ENCODE data around the gene CEP89.
"Not testable (repeated sequence)": the region's sequence is repeated elsewhere in the genome, so short reads cannot be mapped to it uniquely, and the experiment has no call there.

Gene CEP89

DNA sequence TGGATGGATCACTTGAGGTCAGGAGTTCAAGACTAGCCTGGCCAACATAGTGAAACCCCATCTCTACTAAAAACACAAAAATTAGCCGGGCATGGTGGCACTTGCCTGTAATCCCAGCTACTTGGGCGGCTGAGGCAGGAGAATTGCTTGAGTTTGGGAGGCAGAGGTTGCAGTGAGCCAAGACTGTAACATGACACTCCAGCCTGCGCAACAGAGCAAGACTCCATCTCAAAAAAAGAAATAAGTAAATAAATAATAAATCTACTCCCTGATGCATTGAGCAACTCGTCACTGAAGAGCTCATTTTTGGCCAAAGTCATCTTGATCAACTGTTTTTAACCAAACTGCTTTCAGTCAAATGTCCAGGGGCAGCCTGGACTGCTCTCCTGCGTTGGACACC is 30.5 kb downstream of the CEP89 start:
- H3K27me3 ChIP-seq (ENCODE audit: low read depth, low read length); H3K9me3 ChIP-seq (ENCODE audit: control insufficient read depth in 1 of 2, low read length in 2 of 2); H3K4me1 ChIP-seq (ENCODE audit: control insufficient read depth in 1 of 2, insufficient read depth in 2 of 2, low read length in 2 of 2); H3K27ac ChIP-seq (ENCODE audit: low read length); H3K4me3 ChIP-seq (ENCODE audit: low read depth in 1 of 2, low read length in 2 of 2): not testable (repeated sequence)
- H3K36me3 ChIP-seq (ENCODE audit: control insufficient read depth in 1 of 2, insufficient read depth in 2 of 2, low read length in 2 of 2) = peaks cover 18 to 66% of the 10 kb centered on the region in 2 donors

- H3K27me3 ChIP-seq (ENCODE audit: low read depth, low read length) = no peaks in the 10 kb centered on the region
- no peak overlapping the region for H3K27ac ChIP-seq (ENCODE audit: low read length)
- no peaks in the 10 kb centered on the region for H3K9me3 ChIP-seq (ENCODE audit: control insufficient read depth in 1 of 2, low read length in 2 of 2)
- peaks cover 9 to 67% of the 10 kb centered on the region in 2 donors for H3K36me3 ChIP-seq (ENCODE audit: control insufficient read depth in 1 of 2, insufficient read depth in 2 of 2, low read length in 2 of 2)
- no peak overlapping the region for H3K4me3 ChIP-seq (ENCODE audit: low read depth in 1 of 2, low read length in 2 of 2)
- H3K4me1 ChIP-seq (ENCODE audit: control insufficient read depth in 1 of 2, insufficient read depth in 2 of 2, low read length in 2 of 2) = no peaks in the 10 kb centered on the region
Observed at GRCh38 chr19:32936065-32936464, 35.7 kb downstream of the CEP89 start.

GRCh38 chr19:32935629-32936028 is 36.1 kb downstream of the CEP89 start:
- Histone ChIP-seq H3K9me3 (ENCODE audit: control insufficient read depth in 1 of 2, low read length in 2 of 2) (no peaks in the 10 kb centered on the region), H3K4me1 (ENCODE audit: control insufficient read depth in 1 of 2, insufficient read depth in 2 of 2, low read length in 2 of 2) (no peaks in the 10 kb centered on the region), H3K27ac (ENCODE audit: low read length) (no peak overlapping the region), H3K4me3 (ENCODE audit: low read depth in 1 of 2, low read length in 2 of 2) (no peak overlapping the region), H3K36me3 (ENCODE audit: control insufficient read depth in 1 of 2, insufficient read depth in 2 of 2, low read length in 2 of 2) (peaks cover 12 to 70% of the 10 kb centered on the region in 2 donors), H3K27me3 (ENCODE audit: low read depth, low read length) (no peaks in the 10 kb centered on the region)

GRCh38 chr19:32933571-32933970 is 38.2 kb downstream of the CEP89 start:
- no peaks in the 10 kb centered on the region for H3K27me3 ChIP-seq (ENCODE audit: low read depth, low read length)
- peaks cover 2% of the 10 kb centered on the region in 2 donors for H3K9me3 ChIP-seq (ENCODE audit: control insufficient read depth in 1 of 2, low read length in 2 of 2)
- H3K4me3 ChIP-seq (ENCODE audit: low read depth in 1 of 2, low read length in 2 of 2) = no peak overlapping the region
- H3K4me1 ChIP-seq (ENCODE audit: control insufficient read depth in 1 of 2, insufficient read depth in 2 of 2, low read length in 2 of 2) = no peaks in the 10 kb centered on the region
- H3K36me3 ChIP-seq (ENCODE audit: control insufficient read depth in 1 of 2, insufficient read depth in 2 of 2, low read length in 2 of 2) = peaks cover 22 to 85% of the 10 kb centered on the region in 2 donors
- H3K27ac ChIP-seq (ENCODE audit: low read length) = no peak overlapping the region

- H3K36me3 ChIP-seq (ENCODE audit: control insufficient read depth in 1 of 2, insufficient read depth in 2 of 2, low read length in 2 of 2) = peaks cover 29 to 70% of the 10 kb centered on the region in 2 donors
- H3K27me3 ChIP-seq (ENCODE audit: low read depth, low read length) = no peaks in the 10 kb centered on the region
- no peaks in the 10 kb centered on the region for H3K4me1 ChIP-seq (ENCODE audit: control insufficient read depth in 1 of 2, insufficient read depth in 2 of 2, low read length in 2 of 2)
- H3K9me3 ChIP-seq (ENCODE audit: control insufficient read depth in 1 of 2, low read length in 2 of 2) = peaks cover 3 to 8% of the 10 kb centered on the region in 2 donors
- no peak overlapping the region for H3K4me3 ChIP-seq (ENCODE audit: low read depth in 1 of 2, low read length in 2 of 2)
- no peak overlapping the region for H3K27ac ChIP-seq (ENCODE audit: low read length)
Observed at GRCh38 chr19:32930567-32930966, 41.2 kb downstream of the CEP89 start.

DNA sequence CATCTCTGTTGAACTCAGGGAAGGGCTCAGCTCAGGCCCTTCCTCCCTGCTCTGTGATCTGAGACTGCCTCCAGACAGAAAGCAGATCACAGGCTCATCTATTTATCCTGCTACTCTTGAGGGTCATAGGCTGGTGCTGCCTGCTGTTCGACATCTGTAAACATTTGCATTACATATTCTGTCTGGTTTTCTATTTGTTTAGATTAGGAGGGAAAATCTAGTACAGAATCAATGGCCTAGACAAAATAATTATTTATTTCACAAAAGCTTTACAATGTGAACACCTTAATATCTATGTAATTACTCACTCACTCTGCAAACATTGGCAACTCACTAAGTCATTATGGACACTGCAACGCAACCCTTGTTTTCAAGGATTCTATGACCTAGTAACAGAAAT is 43.0 kb downstream of the CEP89 start:
- Histone ChIP-seq H3K27me3 (ENCODE audit: low read depth, low read length) (no peaks in the 10 kb centered on the region), H3K27ac (ENCODE audit: low read length) (no peak overlapping the region), H3K4me1 (ENCODE audit: control insufficient read depth in 1 of 2, insufficient read depth in 2 of 2, low read length in 2 of 2) (no peaks in the 10 kb centered on the region), H3K36me3 (ENCODE audit: control insufficient read depth in 1 of 2, insufficient read depth in 2 of 2, low read length in 2 of 2) (peaks cover 29 to 64% of the 10 kb centered on the region in 2 donors), H3K4me3 (ENCODE audit: low read depth in 1 of 2, low read length in 2 of 2) (no peak overlapping the region), H3K9me3 (ENCODE audit: control insufficient read depth in 1 of 2, low read length in 2 of 2) (peaks cover 3 to 8% of the 10 kb centered on the region in 2 donors)

DNA sequence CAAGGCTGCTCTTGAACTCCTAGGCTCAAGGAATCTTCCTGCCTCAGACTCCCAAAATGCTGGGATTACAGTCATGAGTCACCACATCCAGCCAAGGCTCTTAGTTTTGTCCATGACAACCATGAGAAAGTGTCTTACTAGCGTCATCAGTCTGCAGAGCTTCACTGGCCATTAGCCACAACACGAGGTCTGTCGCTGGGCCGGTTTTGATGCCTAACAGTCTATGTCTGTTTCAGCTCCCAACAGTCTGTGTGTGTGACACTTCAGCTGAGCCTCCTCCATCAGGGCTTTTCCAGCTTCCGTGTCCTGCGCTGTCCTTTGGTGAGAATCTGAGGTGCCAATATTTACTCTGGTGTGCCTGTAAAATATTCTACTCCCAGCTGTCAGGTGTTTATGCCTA is 47.6 kb downstream of the CEP89 start:
- H3K27ac ChIP-seq (ENCODE audit: low read length) = no peak overlapping the region
- H3K36me3 ChIP-seq (ENCODE audit: control insufficient read depth in 1 of 2, insufficient read depth in 2 of 2, low read length in 2 of 2) = peaks cover 30 to 43% of the 10 kb centered on the region in 2 donors

GRCh38 chr19:32921624-32922023 is 50.1 kb downstream of the CEP89 start:
- Histone ChIP-seq H3K27me3 (ENCODE audit: low read depth, low read length) (no peaks in the 10 kb centered on the region), H3K9me3 (ENCODE audit: control insufficient read depth in 1 of 2, low read length in 2 of 2) (no peaks in the 10 kb centered on the region)

More for the DNA sequence above, 47.6 kb downstream of the CEP89 start:
- Histone ChIP-seq H3K27me3 (ENCODE audit: low read depth, low read length) (no peaks in the 10 kb centered on the region), H3K9me3 (ENCODE audit: control insufficient read depth in 1 of 2, low read length in 2 of 2) (peaks cover 3 to 8% of the 10 kb centered on the region in 2 donors), H3K4me1 (ENCODE audit: control insufficient read depth in 1 of 2, insufficient read depth in 2 of 2, low read length in 2 of 2) (no peaks in the 10 kb centered on the region), H3K4me3 (ENCODE audit: low read depth in 1 of 2, low read length in 2 of 2) (no peak overlapping the region)

DNA sequence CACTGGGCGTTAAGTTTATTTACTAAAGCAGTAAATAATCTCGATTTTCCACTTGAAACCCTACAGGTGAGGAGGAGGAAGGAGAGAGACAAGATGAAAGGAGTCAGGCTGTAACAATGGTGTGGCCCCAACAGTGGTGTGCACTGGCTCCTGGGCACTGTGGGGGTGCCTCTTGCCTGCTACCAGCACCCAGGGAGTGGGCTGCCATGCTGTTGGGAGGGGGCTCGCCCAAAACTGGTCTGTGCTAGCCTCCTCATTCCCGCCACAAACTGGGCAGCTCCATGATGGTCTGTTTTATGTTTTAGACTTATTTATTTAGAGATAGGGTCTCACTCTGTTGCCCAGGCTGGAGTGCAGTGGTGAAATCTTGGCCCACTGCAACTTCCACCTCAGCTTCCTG is 52.4 kb downstream of the CEP89 start:
- H3K9me3 ChIP-seq (ENCODE audit: control insufficient read depth in 1 of 2, low read length in 2 of 2) = no peaks in the 10 kb centered on the region
- no peak overlapping the region for H3K27ac ChIP-seq (ENCODE audit: low read length)
- no peaks in the 10 kb centered on the region for H3K4me1 ChIP-seq (ENCODE audit: control insufficient read depth in 1 of 2, insufficient read depth in 2 of 2, low read length in 2 of 2)
- H3K4me3 ChIP-seq (ENCODE audit: low read depth in 1 of 2, low read length in 2 of 2) = no peak overlapping the region
- no peaks in the 10 kb centered on the region for H3K27me3 ChIP-seq (ENCODE audit: low read depth, low read length)
- H3K36me3 ChIP-seq (ENCODE audit: control insufficient read depth in 1 of 2, insufficient read depth in 2 of 2, low read length in 2 of 2) = peaks cover 27 to 58% of the 10 kb centered on the region in 2 donors

More at GRCh38 chr19:32921624-32922023, 50.1 kb downstream of the CEP89 start:
- Histone ChIP-seq H3K36me3 (ENCODE audit: control insufficient read depth in 1 of 2, insufficient read depth in 2 of 2, low read length in 2 of 2) (peaks cover 35 to 46% of the 10 kb centered on the region in 2 donors), H3K4me1 (ENCODE audit: control insufficient read depth in 1 of 2, insufficient read depth in 2 of 2, low read length in 2 of 2) (no peaks in the 10 kb centered on the region), H3K27ac (ENCODE audit: low read length) (no peak overlapping the region), H3K4me3 (ENCODE audit: low read depth in 1 of 2, low read length in 2 of 2) (no peak overlapping the region)

GRCh38 chr19:32917616-32917996 is 54.2 kb downstream of the CEP89 start:
- no peaks in the 10 kb centered on the region for H3K27me3 ChIP-seq (ENCODE audit: low read depth, low read length)
- peaks cover 19 to 49% of the 10 kb centered on the region in 2 donors for H3K36me3 ChIP-seq (ENCODE audit: control insufficient read depth in 1 of 2, insufficient read depth in 2 of 2, low read length in 2 of 2)
- H3K27ac ChIP-seq (ENCODE audit: low read length) = no peak overlapping the region
- H3K4me3 ChIP-seq (ENCODE audit: low read depth in 1 of 2, low read length in 2 of 2) = no peak overlapping the region
- no peaks in the 10 kb centered on the region for H3K4me1 ChIP-seq (ENCODE audit: control insufficient read depth in 1 of 2, insufficient read depth in 2 of 2, low read length in 2 of 2)
- H3K9me3 ChIP-seq (ENCODE audit: control insufficient read depth in 1 of 2, low read length in 2 of 2) = no peaks in the 10 kb centered on the region

DNA sequence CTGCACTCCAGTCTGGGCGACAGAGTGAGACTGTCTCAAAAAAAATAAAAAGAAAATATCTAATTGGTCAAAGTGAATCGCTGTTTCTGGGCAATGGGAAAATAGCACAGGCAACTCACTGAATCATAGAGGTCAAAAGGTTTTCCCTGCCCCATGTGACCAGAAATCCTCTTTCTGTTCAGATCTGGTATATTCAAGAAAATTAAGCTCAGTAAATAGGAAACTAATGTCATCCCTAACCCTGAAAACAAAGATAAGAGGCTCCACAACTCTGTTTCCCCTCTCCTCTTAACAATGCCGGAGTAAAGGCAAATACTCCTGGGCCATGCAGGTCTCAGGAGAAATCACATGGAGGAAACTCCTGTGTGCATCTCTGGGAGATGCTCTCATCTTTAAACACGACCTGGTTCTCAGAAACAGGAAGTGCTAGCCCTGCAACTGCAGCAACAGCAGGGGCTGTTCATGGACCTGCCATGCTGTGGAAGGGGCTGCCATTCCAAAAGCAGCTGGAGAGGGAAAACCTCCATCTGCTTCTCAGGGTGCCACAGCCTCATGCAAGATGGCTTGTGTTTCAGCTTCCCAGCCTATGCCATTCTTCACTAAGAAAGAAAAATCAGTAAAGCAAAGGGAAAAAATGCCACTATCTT is 54.7 kb downstream of the CEP89 start:
- H3K9me3 ChIP-seq (ENCODE audit: control insufficient read depth in 1 of 2, low read length in 2 of 2) = no peaks in the 10 kb centered on the region
- no peaks in the 10 kb centered on the region for H3K4me1 ChIP-seq (ENCODE audit: control insufficient read depth in 1 of 2, insufficient read depth in 2 of 2, low read length in 2 of 2)
- no peaks in the 10 kb centered on the region for H3K27me3 ChIP-seq (ENCODE audit: low read depth, low read length)
- no peak overlapping the region for H3K27ac ChIP-seq (ENCODE audit: low read length)
- H3K36me3 ChIP-seq (ENCODE audit: control insufficient read depth in 1 of 2, insufficient read depth in 2 of 2, low read length in 2 of 2) = peaks cover 19 to 45% of the 10 kb centered on the region in 2 donors
- no peak overlapping the region for H3K4me3 ChIP-seq (ENCODE audit: low read depth in 1 of 2, low read length in 2 of 2)
